Keratinocyte (primary cell): Measurements from ENCODE around the gene LATS2. TPM values are rescaled to one million over a fixed set of nuclear protein-coding genes. Genes with fewer than 3 reads are reported as not detected.

ENCODE experiments used
- DNase-seq: peaks from one replicate; pipeline ENCODE4 v3.0.0-alpha.2; 2011; ENCODE audit warnings: low read depth, missing footprints, low spot score
- FAIRE-seq: peaks from 2 replicates; lab custom pipeline; 2011; peaks lifted over from hg19 to GRCh38; lab: Jason Lieb, UNC
- H2AFZ ChIP-seq: 2 replicates; pipeline ENCODE4 v1.6.0; 2012; ENCODE audit warnings: low read length, control low read depth, inconsistent platforms; ENCODE audit not compliant: control insufficient read depth
- H3K27ac ChIP-seq: 2 replicates; pipeline ENCODE4 v1.5.1; 2011; ENCODE audit warnings: low read length; ENCODE audit not compliant: control insufficient read depth, insufficient read depth
- H3K27me3 ChIP-seq: 3 replicates; pipeline ENCODE4 v1.6.0; 2011; ENCODE audit warnings: low read length; ENCODE audit not compliant: control insufficient read depth, insufficient read depth; ENCODE audit errors: extremely low read depth
- H3K36me3 ChIP-seq, 2 experiments: 2 replicates in 1 of 2; 3 replicates in 1 of 2; pipeline ENCODE4 v1.5.1; 2011; ENCODE audit warnings: low read length in 2 of 2, mild to moderate bottlenecking in 1 of 2; ENCODE audit not compliant: control insufficient read depth in 2 of 2, insufficient read depth in 2 of 2; ENCODE audit errors: extremely low read depth in 1 of 2
- H3K4me1 ChIP-seq: 3 replicates; pipeline ENCODE4 v1.5.1; 2011; ENCODE audit warnings: low read length; ENCODE audit not compliant: control insufficient read depth, insufficient read depth; ENCODE audit errors: extremely low read depth
- H3K4me2 ChIP-seq: 3 replicates; pipeline ENCODE4 v1.6.0; 2011; ENCODE audit warnings: low read depth, low read length; ENCODE audit not compliant: control insufficient read depth, insufficient read depth; ENCODE audit errors: extremely low read depth
- H3K4me3 ChIP-seq, 3 experiments: fragments of 200-600 bp in 1 of 3; sonication (generic) in 1 of 3; 2 replicates in 2 of 3; 3 replicates in 1 of 3; pipeline ENCODE4 v1.5.1; 2011 to 2016; ENCODE audit warnings: low read length in 3 of 3, mild to moderate bottlenecking in 3 of 3, control low read depth in 2 of 3, inconsistent platforms in 1 of 3, low read depth in 1 of 3, mixed read lengths in 1 of 3, mixed run types in 1 of 3, moderate library complexity in 1 of 3; ENCODE audit not compliant: control insufficient read depth in 2 of 3, insufficient read depth in 2 of 3; ENCODE audit errors: extremely low read depth in 1 of 3
- H3K79me2 ChIP-seq: 2 replicates; pipeline ENCODE4 v1.6.0; 2012; ENCODE audit warnings: low read length; ENCODE audit not compliant: control insufficient read depth, insufficient read depth
- H3K9ac ChIP-seq: 3 replicates; pipeline ENCODE4 v1.6.0; 2011; ENCODE audit warnings: low read length; ENCODE audit not compliant: control insufficient read depth, insufficient read depth; ENCODE audit errors: extremely low read depth
- H3K9me1 ChIP-seq: 3 replicates; pipeline ENCODE4 v1.6.0; 2011; ENCODE audit warnings: low read length; ENCODE audit not compliant: control insufficient read depth, insufficient read depth; ENCODE audit errors: extremely low read depth
- H3K9me3 ChIP-seq: 2 replicates; pipeline ENCODE4 v1.5.1; 2012; ENCODE audit warnings: low read depth, low read length; ENCODE audit not compliant: control insufficient read depth
- H4K20me1 ChIP-seq: 3 replicates; pipeline ENCODE4 v1.6.0; 2011; ENCODE audit warnings: low read length; ENCODE audit not compliant: control insufficient read depth, insufficient read depth; ENCODE audit errors: extremely low read depth
- CTCF ChIP-seq, 3 experiments: IDR thresholded peaks in 1 of 3; conservative IDR thresholded peaks in 1 of 3; optimal IDR thresholded peaks in 1 of 3; 2 replicates in 2 of 3; 3 replicates in 1 of 3; pipeline versions ENCODE3 to v1.5.1; 2011; ENCODE audit warnings: low read length in 3 of 3, mild to moderate bottlenecking in 3 of 3, moderate library complexity in 2 of 3, control low read depth in 1 of 3, inconsistent platforms in 1 of 3; ENCODE audit not compliant: insufficient read depth in 2 of 3; ENCODE audit errors: extremely low read depth in 1 of 3
- EZH2 ChIP-seq: IDR thresholded peaks from one replicate; pipeline ENCODE4 v1.6.1; 2012; ENCODE audit warnings: inconsistent platforms, mild to moderate bottlenecking, low read length, moderate library complexity
- dilution Hi-C: fragments of 300-500 bp; cut with MboI; formaldehyde crosslinking; loops from one replicate; pipeline ENCODE4 v1.7.0; 2020; ENCODE audit warnings: low sequenced_read_pairs; ENCODE audit not compliant: extremely low pct_ligation_motif_present
- polyA plus RNA-seq, 5 experiments: library from polyadenylated mRNA; depleted of rRNA in 3 of 5; stranded (reverse) in 3 of 5; stranded (forward) in 1 of 5; unstranded in 1 of 5; fragments of >200 nt; gene quantifications; 1 replicate in 1 of 5; 2 replicates in 3 of 5; 3 replicates in 1 of 5; pipeline versions ENCODE4 v1.2.1 to v1.2.3, GENCODE V29; 2011 to 2012; ENCODE audit warnings: missing spikeins in 2 of 5, low read depth in 1 of 5, low replicate concordance in 1 of 5

The LATS2 gene
- polyA plus RNA-seq, 1 donor (not counting 4 experiments of a cell fraction or from before 2014, with no cell fraction given) = 6.7 TPM

DNA sequence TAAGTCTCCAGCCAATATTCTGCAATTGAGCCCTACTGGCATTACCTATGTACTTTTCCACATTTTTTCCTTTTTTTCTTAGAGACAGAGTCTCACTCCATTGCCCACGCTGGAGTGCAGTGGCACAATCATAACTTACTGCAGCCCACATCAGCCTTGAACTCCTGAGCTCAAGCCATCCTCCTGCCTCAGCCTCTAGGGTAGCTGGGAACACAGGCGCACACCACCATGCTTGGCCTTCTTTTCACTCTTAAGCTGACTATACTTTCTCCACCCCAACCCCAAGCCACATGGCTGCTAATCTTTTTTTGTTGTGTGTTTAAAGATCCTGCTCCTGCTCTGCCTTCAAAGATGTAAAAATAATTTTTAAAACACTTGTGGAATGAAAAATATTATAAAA lies 1.6 kb upstream of the LATS2 start:
- no peak overlapping the region for H2AFZ ChIP-seq
- no peaks in the 10 kb centered on the region for H3K36me3 ChIP-seq
- H4K20me1 ChIP-seq = no peaks in the 10 kb centered on the region
- no peak overlapping the region for H3K4me3 ChIP-seq
- no peak for FAIRE-seq
- no peaks in the 10 kb centered on the region for H3K27me3 ChIP-seq
- no peak for TF ChIP-seq EZH2
- no peak for TF ChIP-seq CTCF (optimal IDR thresholded peaks at IDR 0.05 in 1 of 3, IDR thresholded peaks at IDR 0.05 in 1 of 3, conservative IDR thresholded peaks at IDR 0.05 in 1 of 3; ENCODE audit: extremely low read depth in 1 of 3, insufficient read depth in 2 of 3, low read length in 3 of 3)
- no peak overlapping the region for H3K4me2 ChIP-seq
- DNase-seq = no peak
- dilution Hi-C loops = no loop called here
- no peak overlapping the region for H3K9ac ChIP-seq
- peaks cover 10% of the 10 kb centered on the region for H3K4me1 ChIP-seq
- H3K27ac ChIP-seq = no peak overlapping the region
- peaks cover 21% of the 10 kb centered on the region for H3K79me2 ChIP-seq
- H3K9me3 ChIP-seq = no peaks in the 10 kb centered on the region
- H3K9me1 ChIP-seq = no peaks in the 10 kb centered on the region

DNA sequence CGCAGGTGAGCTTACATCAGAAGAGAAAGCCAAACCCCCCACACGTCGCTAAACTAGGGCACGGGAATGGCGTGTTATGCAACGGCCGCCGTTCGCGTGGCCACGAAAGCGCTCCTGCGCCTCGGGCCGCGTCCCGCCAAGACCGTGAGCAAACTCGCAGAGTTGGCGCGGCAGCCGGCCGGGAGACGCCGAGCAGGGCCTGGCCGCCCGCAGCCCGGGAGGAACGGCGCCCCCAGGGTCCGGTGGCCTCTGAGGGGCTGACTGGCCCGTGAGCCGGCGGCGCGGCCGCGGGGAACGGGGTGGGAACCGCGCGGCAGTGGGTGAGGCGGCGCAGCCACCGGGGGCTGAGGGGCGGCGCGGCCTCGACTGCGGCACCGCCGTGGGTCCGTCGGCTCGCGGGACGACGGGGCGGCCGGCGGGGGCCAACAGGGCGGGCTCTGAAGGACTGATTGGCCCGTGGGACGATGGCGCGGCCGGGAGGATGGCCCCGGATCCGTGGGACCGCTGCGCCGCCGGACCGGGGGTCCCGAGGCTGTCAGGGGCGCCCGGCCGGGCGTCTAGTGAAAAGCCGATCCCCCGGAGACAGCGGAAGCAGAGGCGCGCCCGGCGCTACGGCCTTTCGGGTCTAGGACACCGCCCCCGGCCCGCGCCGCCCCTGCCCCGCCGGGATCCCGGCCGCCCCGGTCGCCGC lies 903 bp downstream of the LATS2 start:
- Histone ChIP-seq H3K9me1 (peaks cover 5% of the 10 kb centered on the region), H3K27ac (peak overlapping the region; percentile 84), H3K36me3 (no peaks in the 10 kb centered on the region), H3K9ac (peak overlapping the region; percentile 87), H3K9me3 (no peaks in the 10 kb centered on the region), H3K4me2 (peak overlapping the region; percentile 80), H3K79me2 (peaks cover 45% of the 10 kb centered on the region), H2AFZ (peak overlapping the region; percentile 19), H3K27me3 (no peaks in the 10 kb centered on the region), H3K4me3 (peak overlapping the region; percentile 73 to 85 (median 83)), H4K20me1 (peaks cover 7% of the 10 kb centered on the region), H3K4me1 (peaks cover 10% of the 10 kb centered on the region)
- DNase-seq (no peak), FAIRE-seq (no peak)
- TF ChIP-seq EZH2 (no peak), CTCF (optimal IDR thresholded peaks at IDR 0.05 in 1 of 3, IDR thresholded peaks at IDR 0.05 in 1 of 3, conservative IDR thresholded peaks at IDR 0.05 in 1 of 3; ENCODE audit: extremely low read depth in 1 of 3, insufficient read depth in 2 of 3, low read length in 3 of 3) (no peak)
- dilution Hi-C loops = no loop called here
